Activated CD8-positive, alpha-beta memory T cell treated with anti-CD3 and anti-CD28 coated beads, Interleukin-2, amount 50 U/mL, for 4 hours (primary cell): ENCODE data around the gene OR10H2.
"Not testable (repeated sequence)": the region's sequence is repeated elsewhere in the genome, so short reads cannot be mapped to it uniquely, and the experiment has no call there.

Source experiments
- DNase-seq: peaks from one replicate; pipeline ENCODE4 v3.0.0-alpha.2; 2020

Gene OR10H2, protein sequence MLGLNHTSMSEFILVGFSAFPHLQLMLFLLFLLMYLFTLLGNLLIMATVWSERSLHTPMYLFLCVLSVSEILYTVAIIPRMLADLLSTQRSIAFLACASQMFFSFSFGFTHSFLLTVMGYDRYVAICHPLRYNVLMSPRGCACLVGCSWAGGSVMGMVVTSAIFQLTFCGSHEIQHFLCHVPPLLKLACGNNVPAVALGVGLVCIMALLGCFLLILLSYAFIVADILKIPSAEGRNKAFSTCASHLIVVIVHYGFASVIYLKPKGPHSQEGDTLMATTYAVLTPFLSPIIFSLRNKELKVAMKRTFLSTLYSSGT

DNA sequence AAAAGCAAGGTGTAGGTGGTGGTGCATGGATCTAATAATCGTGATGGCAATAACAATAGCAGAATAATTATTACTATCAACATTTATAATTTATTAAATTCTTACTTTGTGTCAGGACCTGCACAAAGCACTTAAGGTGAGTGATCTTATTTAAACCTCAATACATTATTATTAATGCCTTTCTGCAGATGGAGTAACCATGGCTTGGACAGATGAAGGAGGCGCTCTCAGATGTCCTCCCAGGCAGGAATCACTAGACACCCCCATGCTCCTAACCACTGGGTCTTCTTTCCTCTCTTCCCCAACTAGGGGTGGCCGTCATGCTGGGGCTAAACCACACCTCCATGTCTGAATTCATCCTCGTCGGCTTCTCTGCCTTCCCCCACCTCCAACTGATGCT, at the start of gene OR10H2:
Gene OR10H2 (plus strand): TSS at position 301 of the 400 bp plus-strand sequence. CDS start 20 bp downstream, at position 321.
- DNase-seq: no peak

DNA sequence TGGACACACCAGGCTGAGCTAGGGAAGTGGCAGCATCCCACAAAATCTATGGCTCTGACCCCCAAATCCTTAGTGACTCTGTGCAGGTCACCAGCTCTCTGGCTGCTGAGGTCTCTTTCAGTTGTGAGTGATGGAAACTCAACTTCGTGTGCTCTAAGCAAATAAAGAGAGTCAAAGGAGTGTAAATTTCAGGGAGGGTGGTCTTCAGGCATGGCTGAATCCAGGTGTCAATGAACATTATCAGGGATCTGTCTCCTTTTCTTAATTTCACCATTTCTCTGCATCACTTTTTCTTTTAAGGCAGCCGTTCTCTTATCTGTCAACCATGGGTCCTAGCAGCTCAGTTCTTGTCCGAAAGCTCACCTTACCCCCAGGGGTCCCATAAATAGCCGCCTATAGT, 48.7 kb upstream of the OR10H2 start:
- no peak for DNase-seq

DNA sequence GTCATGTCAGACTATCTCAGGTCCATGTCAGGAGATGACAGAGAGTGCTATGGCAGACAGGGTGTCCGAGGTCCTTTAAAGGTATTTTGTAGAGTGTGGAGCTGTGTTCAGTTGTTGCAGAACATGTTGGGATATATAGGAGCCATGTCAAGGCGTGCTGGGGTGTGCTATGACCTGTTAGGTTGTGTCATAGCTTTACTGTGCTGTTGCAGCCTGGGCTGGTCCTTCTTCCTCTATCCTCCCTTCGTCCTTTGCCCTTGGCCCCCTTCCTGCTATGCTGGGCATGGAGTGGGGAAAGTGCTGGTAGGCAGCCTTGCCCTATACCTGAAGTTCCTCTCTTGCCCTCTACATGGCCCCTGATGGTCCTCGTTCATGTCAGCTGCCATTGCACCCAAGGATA, 48.0 kb upstream of the OR10H2 start:
- DNase-seq: not testable (repeated sequence)

DNA sequence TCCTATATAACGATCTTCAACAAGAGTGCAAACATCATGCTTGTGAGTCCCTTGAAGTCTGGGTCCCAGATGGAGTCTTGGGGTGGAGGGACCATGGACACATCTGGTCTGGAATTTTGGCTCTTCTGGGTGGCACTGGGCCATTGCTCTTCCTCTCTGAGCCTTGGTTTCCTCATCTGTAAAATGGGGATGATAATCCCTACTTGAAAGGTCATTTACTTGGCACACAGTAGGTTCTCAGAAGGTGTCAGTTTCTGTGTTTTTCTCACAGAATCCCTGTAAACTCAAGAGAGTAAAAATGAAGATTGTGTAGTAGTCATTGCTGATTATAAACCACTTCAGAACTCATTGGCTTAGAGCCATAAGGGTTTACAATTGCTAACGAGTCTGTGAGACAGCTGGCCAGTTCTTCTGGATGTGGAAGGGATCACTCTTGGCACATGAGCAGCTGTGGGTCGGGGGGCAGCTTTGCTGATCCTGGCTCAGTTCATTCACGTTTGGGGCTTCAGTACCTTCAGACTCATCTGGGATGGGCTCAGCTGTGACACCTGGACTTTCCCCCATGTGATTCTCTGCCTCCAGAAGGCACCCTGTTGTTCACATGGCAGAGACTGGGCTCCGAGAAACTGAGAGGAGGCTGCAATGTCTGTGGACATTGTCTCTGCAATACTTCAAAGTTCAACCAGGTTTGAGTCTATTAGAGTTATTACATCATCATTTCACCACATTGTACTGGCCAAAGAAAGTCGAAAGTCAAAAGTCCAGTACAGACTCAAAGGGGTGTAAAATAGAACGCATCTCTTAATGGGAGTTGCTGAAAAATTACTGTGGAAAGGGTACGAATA, 47.1 kb upstream of the OR10H2 start:
- DNase-seq: no peak

DNA sequence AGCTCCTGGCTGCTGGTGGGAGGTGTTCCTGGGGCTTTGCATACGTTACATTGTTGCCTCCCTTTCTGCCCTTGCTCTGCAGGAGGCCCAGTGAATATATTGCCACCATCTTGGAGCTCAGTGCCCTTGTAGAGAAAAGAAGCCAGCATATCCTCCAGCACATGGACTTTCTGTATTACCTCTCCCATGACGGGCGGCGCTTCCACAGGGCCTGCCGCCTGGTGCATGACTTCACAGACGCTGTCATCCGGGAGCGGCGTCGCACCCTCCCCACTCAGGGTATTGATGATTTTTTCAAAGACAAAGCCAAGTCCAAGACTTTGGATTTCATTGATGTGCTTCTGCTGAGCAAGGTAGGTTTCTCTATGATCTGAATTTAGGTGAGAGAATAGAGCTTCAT, 44.4 kb upstream of the OR10H2 start:
- DNase-seq: no peak

DNA sequence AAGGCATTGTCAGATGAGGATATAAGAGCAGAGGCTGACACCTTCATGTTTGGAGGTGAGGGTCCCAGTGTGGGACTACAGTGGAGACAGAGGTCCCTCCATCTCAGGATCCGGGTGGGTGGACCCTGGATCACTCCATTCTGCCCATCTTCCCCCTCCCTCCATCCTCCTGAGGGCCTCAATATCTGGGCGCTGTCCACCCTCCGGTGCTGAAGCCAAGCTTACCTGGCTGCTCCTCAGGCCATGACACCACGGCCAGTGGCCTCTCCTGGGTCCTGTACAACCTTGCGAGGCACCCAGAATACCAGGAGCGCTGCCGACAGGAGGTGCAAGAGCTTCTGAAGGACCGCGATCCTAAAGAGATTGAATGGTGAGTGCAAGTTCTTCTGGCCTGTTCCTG, 43.0 kb upstream of the OR10H2 start:
- no peak for DNase-seq

DNA sequence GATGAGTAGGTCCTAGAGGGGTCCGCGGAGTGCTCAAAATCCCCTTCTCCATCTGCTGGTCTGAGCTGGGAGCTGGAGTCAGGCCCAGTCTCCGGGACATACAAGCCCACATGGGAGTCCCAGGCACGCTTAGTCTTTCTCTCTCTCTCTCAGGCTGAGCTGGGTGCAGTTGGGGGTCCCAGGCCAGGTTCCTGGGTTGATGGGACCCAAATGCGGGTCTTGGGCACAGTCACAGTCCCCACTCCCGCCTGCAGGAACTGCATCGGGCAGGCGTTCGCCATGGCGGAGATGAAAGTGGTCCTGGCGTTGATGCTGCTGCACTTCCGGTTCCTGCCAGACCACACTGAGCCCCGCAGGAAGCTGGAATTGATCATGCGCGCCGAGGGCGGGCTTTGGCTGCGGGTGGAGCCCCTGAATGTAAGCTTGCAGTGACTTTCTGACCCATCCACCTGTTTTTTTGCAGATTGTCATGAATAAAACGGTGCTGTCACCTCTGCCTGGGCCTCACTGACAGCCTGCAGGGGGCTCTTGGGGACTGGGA, 31.1 kb upstream of the OR10H2 start:
- DNase-seq: no peak

DNA sequence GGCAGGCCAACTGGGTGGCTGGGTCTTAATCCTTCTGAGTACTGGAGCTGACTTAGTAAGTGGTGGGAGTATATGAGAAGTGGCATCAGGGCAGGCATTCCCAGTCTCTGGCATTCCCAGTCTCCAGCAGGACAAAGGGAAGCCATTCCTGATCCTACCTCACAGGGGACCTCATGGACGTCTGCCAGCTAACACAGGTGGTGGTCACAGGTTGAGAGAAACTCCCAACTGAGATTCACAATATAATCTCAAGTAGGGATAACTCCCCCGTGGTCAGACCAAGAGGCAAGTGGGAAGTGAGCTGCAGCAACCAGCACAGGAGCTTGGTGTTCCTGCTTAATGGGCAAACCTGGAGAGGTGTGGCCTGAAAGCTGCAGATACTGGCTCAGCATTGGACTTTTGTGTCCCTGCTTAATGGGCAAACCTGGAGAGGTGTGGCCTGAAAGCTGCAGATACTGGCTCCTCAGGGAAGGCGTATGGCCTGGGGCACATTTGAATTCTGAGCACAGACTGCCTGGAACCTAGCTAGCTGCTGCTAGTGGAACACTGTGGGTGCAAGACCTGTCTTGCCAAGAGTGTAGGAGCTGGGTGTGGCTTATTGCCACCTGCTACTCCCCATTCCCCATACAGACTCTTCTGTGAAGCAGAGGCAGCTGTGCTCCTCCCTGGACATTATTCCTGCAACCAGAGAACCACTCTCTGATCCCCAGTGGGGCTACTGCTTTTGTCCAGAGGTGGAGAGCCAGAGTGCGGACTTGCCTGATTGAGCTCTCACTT, 25.9 kb upstream of the OR10H2 start:
- no peak for DNase-seq

DNA sequence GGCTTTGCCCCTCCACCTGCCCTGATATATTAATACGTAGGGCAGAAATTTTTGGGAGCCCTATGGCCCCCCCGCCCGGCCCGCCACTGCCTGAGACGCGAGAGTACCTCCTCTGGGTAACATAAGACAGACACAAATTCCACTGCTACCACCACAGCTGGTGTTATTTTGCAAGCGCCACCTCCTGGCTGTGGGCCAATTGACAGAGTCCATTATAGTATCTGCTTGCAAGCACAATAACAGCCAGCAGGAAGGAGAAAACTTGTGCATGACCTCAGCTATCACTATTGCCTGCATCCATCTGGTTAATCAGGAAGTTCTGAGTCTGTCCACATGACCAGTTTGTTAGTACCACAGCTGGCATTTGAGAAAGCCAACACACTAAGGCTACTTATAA, 25.3 kb upstream of the OR10H2 start:
- DNase-seq: no peak

DNA sequence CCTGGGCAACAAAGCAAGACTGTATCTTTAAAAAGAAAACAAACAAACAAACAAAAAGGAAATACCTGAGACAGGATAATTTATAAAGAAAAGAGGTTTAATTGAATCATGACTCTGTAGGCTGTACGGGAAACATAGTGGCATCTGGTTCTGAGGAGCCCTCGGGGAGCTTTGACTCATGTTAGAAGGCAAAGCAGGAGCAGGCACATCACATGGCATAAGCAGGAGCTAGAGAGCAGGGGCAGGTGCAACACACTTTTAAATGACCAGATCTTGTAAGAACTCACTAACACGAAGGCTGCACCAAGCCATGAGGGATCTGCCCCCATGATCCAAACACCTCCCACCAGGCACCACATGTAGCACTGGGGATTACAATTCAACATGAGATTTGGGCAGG, 13.2 kb upstream of the OR10H2 start:
- no peak for DNase-seq

DNA sequence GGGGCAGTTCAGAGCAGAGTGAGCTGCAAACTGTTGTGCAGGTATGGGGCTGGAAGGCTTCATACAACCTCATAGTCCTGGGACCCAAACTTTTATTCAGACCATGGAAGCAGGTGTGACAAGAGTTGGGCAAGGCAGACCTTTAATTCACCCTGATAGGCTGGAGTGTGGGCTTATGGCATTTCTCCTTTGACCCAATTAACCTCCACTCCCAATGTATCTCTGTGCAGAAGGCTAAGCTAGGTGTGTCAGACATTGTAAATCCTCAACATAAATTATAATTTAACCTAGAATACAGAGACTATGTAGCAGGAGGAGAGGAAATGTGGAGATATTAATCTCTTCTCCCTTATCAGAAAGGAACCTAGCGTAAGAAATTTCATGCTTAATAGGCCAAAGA, 12.2 kb upstream of the OR10H2 start:
- no peak for DNase-seq

DNA sequence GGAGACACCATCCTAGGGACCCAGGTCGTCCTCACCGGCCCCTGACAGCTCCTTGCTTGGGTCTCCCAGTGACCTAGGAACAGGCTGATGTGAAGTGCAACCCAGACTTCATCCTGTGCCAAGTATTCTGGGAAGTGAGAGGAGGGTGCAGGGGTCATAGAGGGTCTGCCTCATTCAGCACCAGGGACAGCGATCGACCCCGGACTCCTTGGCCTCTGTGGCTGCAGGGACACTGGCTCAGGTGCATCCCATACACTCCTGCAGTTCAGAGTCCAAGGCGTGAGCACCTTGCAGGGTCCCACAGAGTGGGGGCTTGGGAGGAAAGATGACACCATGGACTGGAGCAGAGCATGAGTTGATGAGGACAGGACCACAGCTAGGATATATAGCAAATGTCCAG, 10.0 kb upstream of the OR10H2 start:
- DNase-seq: no peak

DNA sequence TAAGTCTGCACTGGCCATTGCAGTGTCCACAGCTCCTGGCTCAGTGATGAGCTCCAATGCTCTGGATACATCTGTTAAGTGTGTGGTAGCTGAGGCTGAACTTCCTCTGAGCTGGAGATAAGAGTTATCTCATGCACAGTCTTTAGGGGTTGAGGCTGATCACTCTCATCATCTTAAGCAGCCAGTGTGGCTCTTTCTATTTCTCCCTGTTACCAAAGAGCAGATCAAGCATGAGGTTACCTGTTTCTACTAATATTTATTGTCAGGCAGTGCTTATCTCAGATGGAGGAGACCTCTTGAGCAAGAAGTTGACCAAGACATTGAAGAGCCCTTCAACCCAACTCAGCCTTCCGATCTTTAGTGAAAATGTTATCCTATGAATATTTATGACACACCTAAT, 6.6 kb upstream of the OR10H2 start:
- no peak for DNase-seq

DNA sequence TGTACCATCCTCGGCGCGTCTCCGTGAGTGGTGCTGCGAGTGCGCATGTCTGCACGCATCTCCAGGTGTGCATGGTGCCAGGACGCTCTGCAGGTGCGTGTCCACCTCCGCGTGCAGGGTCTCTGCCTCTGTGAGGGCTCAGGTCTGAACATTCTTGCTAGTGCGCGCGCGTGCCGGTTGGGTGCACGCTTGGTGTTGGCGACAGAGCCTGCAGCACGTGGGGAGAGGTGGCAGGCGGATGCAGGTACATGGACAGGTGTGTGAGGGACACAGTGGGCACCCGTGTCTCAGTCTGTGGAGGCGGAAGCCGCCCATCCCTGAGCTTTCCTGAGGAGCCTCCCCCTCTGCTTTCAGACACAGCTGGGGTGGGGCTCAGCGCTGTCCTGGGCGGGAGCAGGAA, 4.9 kb upstream of the OR10H2 start:
- no peak for DNase-seq

DNA sequence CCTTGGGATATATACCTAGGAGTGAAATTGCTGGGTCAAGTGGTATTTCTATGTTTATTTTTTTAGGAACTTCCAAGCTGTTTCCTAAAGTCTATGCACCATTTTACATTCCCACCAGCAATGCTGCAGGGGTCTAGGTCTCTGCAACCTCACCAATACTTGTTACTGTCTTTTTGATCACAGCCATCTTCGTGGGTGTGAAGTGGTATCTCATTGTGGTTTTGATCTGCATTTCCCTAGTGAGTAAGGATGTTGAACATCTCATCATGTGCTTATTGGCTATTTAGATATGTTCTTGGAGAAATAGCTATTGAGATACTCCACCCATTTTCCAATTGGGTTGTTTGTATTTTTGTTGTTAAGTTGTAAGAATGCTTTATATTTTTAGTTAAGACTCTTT, 2.7 kb downstream of the OR10H2 start:
- no peak for DNase-seq

DNA sequence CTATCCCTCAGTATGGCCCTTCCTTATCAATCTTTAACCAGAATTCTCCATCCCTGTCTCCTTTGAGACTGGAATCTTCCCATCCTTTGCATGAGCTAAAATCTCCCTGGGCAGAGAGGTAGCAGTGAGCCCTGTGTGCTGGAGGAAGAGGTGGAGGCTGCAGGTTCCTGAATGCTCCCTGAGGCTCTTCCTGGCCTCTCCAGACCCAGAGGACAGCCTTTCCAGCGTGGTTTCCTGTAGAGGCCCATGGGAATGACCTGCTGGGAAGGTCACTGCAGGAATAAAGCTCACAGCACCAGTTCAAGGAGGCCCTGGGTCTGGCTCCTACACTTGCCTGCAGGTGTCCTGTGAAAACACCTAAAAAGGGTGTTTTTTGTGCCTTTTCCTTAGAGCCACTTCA, 4.6 kb downstream of the OR10H2 start:
- DNase-seq: no peak

DNA sequence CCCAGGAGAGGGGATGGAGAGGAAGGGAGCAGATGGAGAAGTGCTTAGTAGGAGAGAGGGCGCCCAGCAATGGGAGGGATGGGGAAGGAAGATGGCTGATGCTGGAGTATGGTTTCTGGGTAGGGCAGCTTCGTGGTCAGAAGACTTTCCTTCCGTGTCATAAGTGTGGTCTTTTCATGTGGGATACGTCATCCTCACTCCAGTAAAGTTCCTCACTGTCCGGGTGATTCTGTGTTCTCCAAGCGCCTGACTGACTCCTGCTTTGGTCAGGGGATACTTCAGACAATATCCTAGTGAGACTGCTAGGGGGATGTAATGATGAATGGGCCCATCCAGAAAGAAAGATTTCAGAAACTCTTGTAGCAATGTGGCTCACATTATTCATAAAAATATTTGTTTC, 6.1 kb downstream of the OR10H2 start:
- DNase-seq: no peak

DNA sequence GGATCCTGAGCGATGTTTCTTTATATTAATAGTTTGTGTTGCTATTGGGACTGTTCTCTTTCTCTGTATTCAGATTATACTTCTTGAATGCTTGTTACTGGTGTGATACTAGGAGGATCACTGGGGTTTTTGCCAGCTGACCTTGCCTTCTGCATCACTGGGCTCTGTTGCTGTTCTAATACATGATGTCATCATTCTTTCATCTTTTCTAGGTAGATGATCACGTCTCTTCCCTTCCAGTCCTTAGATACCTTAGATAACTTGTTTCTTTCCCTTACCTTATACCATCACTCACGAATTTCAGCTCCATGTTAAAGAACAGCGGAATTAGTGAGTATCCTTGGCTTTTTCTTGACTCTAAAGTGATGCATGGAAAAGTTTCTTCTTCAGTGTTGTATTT, 9.9 kb downstream of the OR10H2 start, which contains the start of gene OR10H3:
Gene OR10H3 (plus strand): TSS at position 264 of the 400 bp plus-strand sequence. CDS start 3,408 bp downstream, outside the sequence.
- no peak for DNase-seq

DNA sequence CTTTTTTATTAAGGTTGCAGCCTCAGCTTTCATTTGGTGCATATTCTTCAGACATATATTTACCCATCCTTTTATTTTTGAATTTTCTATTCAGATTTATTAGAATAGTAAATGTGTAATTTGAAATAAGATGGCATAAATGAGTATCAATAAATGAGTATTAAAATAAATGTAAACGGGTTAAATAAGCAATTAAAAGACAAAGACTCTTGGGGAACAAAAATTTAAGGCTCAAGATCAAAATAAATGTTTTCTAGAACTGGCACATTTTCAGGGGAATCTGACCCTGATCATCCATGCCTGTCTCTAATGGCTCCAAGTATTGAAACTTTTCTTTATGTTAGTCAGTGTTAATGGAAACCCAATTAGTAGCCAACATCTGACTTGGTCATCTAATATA, 13.0 kb downstream of the OR10H2 start:
- DNase-seq: no peak

DNA sequence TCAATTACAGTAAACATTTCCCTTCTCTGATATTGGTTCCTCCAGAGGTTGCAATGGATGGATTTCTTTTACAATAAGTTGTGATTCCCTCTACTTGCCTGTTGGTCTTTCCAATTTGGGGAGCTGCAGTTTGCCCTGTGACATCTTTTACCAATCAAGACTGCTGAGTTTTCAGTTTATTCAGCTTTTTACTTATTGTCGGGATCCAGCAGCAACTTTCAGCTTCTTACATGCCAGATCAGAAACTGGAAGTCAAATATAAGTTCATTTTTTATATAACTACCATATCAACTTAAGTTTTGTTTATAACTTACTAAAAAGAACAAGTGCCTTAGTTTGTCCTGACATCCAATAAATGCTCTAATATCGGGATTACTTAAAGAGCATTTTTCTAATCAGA, 20.4 kb downstream of the OR10H2 start:
- no peak for DNase-seq

DNA sequence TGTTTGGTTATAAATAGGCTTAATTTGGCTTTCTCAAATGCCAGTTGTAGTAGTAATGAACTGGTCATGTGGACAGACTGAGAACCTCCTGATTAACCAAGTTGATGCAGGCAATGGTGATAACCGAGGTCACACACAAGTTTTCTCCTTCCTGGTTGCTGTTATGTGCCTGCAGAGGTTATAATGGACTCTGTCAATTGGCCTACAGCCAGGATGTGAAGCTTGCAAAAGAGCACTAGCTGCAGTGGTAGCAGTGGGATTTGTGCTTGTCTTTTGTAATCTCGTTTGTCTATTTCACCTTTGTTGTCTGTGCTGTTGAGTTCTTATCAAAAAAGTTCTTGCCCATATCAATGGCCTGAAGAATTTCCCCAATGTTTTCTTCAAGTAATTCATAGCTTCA, 30.6 kb downstream of the OR10H2 start:
- no peak for DNase-seq

DNA sequence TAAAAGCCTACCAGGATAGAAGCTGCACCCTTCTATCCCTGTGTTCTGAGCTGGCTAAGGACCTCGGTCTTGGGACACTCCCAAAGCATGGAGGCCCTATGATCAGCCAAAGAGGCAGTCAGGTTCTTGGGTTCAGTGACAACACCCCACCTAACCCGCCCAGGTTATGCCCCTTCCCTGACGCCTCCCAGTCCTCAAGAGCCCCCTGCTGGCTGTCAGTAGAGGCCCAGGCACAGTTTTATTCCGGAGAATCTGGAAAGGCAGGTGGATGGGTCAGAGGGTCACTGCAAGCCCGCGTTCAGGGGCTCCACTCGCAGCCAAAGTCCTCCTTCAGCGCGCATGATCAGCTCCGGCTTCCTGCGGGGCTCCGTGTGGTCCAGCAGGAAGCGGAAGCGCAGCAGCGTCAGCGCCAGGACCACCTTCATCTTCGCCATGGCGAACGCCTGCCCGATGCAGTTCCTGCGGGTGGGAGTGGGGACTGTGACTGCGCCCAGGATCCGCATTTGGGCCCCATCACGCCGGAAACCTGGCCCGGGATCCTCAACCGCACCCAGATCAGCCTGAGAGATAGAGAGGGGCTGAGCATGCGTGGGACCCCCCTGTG, 32.2 kb downstream of the OR10H2 start:
- DNase-seq: no peak

DNA sequence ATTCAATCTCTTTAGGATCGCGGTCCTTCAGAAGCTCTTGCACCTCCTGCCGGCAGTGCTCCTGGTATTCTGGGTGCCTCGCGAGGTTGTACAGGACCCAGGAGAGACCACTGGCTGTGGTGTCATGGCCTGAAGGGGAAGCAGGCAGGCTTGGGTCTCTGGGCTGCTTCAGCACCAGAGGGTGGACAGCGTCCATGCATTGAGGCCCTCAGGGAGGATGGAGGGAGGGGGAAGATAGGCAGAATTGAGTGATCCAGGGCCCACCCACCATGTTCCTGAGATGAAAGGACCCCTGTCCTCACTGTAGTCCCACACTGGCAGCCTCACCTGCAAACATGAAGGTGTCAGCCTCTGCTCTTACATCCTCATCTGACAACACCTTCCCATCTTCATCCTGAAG, 41.8 kb downstream of the OR10H2 start:
- DNase-seq: no peak
